ENCODE measurements around the gene APMAP.

Gene APMAP, protein sequence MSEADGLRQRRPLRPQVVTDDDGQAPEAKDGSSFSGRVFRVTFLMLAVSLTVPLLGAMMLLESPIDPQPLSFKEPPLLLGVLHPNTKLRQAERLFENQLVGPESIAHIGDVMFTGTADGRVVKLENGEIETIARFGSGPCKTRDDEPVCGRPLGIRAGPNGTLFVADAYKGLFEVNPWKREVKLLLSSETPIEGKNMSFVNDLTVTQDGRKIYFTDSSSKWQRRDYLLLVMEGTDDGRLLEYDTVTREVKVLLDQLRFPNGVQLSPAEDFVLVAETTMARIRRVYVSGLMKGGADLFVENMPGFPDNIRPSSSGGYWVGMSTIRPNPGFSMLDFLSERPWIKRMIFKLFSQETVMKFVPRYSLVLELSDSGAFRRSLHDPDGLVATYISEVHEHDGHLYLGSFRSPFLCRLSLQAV

GRCh38 chr20:24992487-24993205 lies at the start of gene APMAP:
Gene APMAP, minus strand, starts transcription at chr20:24992751. Its CDS starts 63 bp downstream, at chr20:24992688.
- peak; percentile 92 for DNase-seq

DNA sequence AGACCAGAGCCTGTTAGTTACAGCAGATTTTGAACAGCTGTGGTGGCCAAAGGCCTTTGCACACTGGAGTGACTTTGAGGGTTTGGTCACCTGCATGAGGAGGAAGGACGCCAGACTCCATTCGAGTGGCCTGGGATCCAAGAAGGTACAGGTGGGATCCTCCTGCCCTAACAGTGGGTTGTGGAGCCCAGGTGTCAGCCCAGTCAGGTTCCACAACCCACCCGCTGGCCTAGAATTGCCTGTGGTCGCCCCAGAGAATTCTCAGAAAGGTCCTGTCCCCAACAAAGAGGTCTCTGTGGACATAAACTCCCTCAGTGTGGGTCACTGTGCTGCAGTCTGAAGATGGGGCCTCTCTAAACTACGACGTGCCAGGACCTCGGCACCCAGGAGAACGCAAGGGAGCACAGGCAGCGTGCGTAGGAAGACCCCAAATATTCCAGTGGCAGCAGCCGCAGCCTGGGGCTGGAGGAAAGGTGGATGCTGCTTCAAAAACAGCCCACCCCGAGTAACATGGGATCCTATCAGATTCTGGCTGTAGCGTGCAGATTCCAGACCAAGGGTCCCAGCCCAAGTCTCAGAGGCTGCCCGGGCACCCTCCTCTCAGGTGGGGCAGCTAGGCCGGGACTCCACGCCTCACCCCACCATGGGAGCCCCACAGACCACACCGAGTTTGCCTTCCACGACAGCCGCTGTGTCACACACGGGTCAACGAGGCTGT lies 49.4 kb upstream of the APMAP start:
- no peak for DNase-seq

DNA sequence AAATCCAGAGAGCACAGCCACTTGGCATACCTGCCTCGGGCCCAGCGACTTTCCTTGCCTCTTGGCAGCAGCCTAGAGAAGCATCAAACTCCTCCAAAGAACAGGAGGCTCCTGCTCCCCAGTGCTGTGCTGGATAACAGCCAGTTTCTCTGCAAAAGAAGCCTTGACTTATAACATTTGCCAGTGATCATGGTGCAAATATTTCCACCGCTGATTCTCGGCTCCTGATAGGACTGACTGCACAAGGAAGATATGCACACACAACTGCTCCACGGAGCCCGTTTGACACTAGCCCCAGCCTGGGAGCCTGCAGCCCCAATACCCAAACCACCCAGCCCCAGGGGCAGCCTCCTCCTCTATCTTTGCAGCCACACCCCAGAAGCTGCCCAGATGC lies 47.9 kb upstream of the APMAP start:
- no peak for DNase-seq

- no peak for DNase-seq
These were observed 47.3 kb upstream of the APMAP start for GRCh38 chr20:25039697-25040437.

DNA sequence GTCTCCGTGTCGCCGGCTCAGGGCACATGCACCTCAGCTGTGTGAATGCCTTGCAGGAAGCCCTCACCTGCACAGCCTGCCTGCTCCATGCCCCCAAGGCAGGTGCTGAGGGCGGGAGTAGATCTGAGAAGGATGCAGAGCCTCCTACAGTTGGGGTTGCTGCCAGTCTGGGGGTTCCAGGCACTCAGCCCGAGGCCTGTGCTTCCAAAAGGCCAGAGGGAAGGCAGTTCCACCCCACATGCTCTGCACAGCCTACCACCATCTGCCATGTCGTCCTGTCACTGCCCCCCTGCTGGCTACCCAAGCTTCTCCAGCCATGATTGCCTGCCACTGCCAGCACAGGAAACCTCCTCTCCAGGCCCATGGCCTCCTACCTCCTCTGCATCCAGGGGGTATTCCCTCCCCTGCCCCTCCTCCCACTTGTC lies 46.1 kb upstream of the APMAP start:
- DNase-seq = no peak

GRCh38 chr20:25038103-25038410 lies 45.5 kb upstream of the APMAP start:
- DNase-seq = no peak

DNA sequence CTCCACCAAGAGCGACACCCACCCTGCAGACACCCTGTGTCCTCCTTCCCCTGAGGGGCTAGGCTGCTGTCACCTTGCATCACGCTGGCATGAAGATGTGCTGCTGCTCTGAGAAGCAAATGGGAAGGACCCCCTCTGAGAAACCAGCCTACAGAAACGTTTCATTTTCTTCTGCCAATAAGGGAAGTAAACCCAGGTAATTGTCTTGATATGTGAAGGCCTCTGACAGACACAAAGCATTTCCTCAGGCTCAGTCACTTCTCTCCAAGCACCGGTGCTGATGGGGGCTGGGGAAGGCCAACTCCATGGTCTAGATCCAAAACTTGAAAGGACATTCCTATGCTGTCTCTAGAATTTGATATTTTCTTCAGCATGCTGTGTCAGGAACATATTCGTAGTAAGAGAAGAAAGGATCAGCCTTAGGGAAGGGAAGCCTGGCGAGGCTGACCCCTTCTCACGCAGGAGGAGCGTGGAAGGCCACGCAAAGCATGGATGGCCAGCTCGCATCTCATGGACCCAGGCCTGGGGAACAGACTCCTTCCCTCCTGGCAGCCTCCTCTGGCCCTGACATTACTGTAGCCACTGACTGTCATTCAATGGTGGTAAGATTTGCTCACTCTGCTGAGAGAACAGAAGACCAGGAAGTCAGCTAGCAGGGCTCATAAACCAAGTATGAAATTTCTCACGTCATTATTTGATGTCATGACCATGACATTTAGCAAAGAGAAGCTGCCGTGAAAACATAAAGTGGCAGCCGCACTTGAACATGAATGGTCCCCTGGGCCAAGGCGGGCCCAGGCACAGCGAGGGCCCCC lies 44.9 kb upstream of the APMAP start:
- no peak for DNase-seq

DNA sequence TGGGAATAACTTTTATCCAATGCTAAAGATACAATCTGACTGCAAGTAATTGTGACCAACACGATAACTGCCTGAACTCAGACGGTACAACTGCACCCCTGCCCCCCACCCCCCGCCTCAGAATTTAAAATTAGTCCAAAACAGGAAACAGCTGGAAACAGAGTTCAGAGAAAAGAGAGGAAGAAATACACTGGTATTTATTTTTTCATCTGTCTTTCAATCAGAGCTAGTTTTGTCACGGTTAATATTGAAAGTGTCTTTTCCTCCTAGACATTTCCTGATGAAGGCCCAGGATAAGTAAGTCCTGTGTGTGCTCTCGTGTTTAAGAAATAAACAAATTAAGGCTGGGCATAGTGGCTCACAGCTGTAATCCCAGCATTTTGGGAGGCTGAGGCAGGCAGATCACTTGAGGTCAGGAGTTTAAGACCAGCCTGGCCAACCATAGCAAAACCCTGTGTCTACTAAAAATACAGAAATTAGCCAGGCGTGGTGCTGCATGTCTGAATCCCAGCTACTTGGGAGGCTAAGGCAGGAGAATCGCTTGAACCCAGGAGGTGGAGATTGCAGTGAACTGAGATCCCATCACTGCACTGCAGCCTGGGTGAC lies 43.9 kb upstream of the APMAP start:
- no peak for DNase-seq

DNA sequence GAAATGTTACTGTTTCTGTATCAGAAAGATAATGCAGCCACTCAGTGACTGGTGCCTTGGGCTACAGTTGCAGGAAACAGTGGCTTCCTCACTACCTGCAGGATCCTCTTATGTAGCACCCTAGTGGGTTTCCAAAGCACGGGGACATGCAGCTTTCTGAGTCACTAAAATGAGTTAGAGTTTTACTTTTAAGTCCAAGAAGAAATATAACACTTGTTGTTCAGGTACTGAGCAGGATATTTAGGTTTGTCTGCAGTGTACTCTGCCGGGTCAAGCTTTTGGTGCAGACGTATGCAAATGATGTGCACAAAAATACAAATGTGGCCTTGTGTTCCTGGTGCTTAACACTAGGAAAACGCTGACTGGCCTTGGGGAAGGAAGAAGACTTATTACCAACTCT lies 43.4 kb upstream of the APMAP start:
- peak; percentile 79 for DNase-seq

- no peak for DNase-seq
These were observed 41.4 kb upstream of the APMAP start for GRCh38 chr20:25033924-25034300.

DNA sequence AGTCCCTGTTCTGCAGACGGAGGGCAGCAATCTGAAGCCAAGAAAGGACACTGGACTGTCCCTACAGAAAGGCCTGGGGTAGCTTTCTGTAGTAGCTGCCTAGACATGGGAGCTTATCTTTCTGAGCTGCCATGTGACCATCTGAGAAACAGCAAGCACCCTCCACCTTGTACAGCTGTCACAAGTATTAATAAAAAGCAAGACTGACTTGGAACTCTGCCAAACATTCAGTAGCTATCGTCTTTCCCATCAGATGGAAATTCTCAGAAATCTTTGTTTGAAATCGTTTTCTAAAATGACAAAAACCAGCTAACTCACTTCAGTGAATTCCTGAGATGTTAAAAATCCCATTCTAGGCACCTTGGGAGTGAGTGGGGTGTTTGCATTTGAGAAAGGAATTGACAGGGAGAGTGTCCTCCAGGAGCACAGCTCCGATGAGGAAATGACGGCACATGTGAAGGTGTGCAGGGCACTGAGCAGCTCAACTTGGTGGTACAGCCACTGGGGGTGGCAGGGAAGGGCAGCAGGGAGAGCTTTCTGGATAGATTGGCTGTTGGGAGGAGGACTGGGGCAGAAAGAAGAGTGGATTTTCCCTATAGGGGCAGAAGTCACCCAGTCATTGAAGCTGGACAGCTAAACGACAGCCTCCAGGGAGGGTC lies 40.8 kb upstream of the APMAP start:
- DNase-seq = no peak

DNA sequence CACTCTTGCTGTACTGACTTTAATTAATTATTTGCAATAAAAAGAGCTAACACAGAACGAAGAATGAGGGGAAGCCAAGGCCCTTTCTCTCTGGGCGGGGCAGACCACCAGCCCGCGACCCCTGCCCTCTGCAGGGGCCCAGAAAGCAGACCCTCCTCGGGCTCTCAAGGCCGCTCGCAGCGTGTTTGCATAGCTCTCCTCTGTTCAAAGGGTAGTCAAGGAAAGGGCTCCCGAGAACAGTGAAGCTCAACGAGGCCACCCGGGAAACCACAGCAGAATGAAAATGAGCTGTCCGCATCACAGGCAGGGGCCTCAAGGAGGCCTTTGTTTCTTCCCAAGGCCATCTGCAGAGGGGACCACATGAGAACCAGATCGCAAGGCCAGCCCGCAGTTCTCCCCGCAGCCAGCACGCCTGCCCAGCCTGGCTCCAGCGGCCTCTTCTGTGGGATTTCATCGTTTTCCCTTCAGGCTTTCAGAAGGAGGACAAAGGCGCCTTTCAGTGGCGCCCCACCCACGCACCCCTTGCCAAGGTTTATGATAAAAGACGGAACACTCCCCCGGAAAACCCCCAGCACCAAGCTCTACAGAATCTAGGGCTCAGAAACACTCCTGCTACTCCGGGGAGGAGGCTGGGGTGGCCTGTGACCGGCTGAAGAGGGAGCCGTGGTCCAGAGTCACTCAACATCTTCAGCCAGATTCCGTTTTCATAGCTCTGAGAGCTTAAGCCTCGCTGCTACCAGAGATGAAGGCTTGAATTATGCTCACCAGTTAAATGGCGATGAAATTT lies 40.1 kb upstream of the APMAP start:
- DNase-seq = no peak

DNA sequence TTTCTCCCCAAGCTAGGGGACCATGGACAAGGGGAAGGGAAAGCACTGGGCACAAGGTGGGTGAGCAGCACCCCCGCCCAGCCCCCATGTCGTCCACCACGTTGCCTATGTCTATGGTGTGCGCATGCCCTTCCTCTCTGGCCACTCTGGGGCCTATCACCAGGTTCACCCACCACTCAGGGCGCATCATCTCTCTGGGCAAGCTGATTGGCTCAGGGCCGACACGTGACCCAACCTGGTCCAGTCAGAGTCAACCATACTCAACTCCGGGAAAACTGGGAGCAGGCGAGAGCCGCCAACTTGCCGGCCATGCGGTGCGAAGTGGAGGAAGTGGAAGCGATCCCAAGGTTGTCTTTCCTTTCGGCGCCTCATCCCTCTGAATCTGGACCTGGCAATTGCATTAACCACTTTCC lies 39.5 kb upstream of the APMAP start:
- DNase-seq = no peak

DNA sequence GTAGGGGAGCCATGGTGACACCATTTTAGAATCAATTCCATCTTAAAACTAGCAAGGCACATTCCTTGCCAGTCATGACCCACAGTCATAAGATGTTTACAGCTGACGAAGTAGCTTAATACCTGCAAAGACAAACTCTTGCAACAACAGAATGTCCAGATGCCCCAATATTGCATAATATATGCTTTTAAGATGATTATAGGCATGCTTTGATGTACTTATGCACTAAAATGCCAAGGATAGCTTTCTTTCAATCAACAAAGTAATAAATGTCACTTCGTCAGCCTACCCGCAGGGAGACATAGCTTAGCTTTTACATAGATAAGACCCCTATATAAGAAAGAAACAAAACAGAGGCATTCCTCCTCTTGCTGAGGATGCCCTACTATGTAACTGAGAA lies 38.7 kb upstream of the APMAP start:
- no peak for DNase-seq

- DNase-seq = no peak
These were observed 38.2 kb upstream of the APMAP start for GRCh38 chr20:25030649-25031207.

DNA sequence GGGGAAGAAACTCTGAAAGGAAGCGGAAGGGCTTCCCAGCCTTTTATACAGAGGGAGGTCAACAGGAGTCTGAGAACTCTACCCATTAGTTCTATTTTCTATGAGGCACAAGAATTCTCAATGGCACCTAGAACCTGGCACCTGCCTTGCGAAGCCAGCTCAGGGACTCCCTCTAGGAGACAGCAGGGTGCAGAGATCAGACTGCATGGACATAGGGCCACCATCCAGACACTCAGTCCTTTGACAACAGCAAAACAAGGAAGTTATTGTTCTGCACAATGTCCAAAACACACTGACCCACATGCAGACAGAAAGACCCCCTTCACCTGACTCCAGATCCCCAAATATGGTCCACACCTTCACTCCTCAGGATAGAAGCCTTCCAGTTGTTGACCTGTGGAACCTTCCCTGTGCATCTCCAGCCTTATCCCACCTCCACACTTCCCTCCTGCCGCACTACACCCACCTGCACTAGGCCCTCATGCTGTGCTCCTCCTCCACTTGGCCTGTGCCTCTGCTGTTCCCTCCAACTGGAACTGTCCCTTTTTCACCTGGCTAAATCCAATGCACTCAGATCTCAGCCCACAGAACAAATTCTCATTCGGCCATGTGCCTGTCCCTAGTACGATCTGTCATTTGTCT lies 37.6 kb upstream of the APMAP start:
- DNase-seq = no peak

- DNase-seq = no peak
These were observed 33.5 kb upstream of the APMAP start for GRCh38 chr20:25025986-25026605.

- DNase-seq = no peak
These were observed 32.7 kb upstream of the APMAP start for GRCh38 chr20:25025091-25025861.
